Mesendoderm (in vitro differentiated cells): ENCODE measurements around the gene HOXB9.
A peak's percentile ranks its signal among the peaks of the same experiment; 100 is the strongest.

ENCODE experiments used
- DNase-seq: peaks from one replicate; pipeline ENCODE4 v3.0.0; 2013
- H2AK5ac ChIP-seq: 2 replicates; pipeline ENCODE4 v1.6.1; 2013; ENCODE audit warnings: low read length, inconsistent platforms
- H2BK120ac ChIP-seq: 2 replicates; pipeline ENCODE4 v1.6.1; 2013; ENCODE audit warnings: low read depth, mild to moderate bottlenecking, low read length, moderate library complexity, mixed read lengths
- H2BK15ac ChIP-seq: replicated peaks from 2 replicates; pipeline ENCODE4 v1.6.1; 2013; ENCODE audit warnings: low read depth, mild to moderate bottlenecking, moderate library complexity
- H2BK5ac ChIP-seq: 2 replicates; pipeline ENCODE4 v1.6.1; 2013; ENCODE audit warnings: low read length, inconsistent platforms
- H3K18ac ChIP-seq: 2 replicates; pipeline ENCODE4 v1.6.1; 2013; ENCODE audit warnings: mild to moderate bottlenecking, low read length, mixed read lengths
- H3K23ac ChIP-seq: one replicate; pipeline ENCODE4 v1.6.1; 2013; ENCODE audit warnings: low read length
- H3K27ac ChIP-seq: 2 replicates; pipeline ENCODE4 v1.5.1; 2013; ENCODE audit warnings: low read depth, mild to moderate bottlenecking, inconsistent platforms, low read length, moderate library complexity
- H3K27me3 ChIP-seq: 2 replicates; pipeline ENCODE4 v1.6.1; 2013; ENCODE audit warnings: low read length, control low read depth, mild to moderate bottlenecking, inconsistent platforms; ENCODE audit not compliant: insufficient read depth, poor library complexity
- H3K36me3 ChIP-seq: 2 replicates; pipeline ENCODE4 v1.6.1; 2013; ENCODE audit warnings: low read length, inconsistent platforms; ENCODE audit not compliant: control insufficient read depth, insufficient read depth
- H3K4ac ChIP-seq: one replicate; pipeline ENCODE4 v1.6.1; 2013; ENCODE audit warnings: low read depth, mild to moderate bottlenecking, low read length, moderate library complexity
- H3K4me1 ChIP-seq: 2 replicates; pipeline ENCODE4 v1.6.1; 2013; ENCODE audit warnings: low read depth, low read length, inconsistent platforms; ENCODE audit not compliant: control insufficient read depth
- H3K4me2 ChIP-seq: 2 replicates; pipeline ENCODE4 v1.6.1; 2013; ENCODE audit warnings: low read length
- H3K4me3 ChIP-seq: 2 replicates; pipeline ENCODE4 v1.5.1; 2013; ENCODE audit warnings: mild to moderate bottlenecking, low read length
- H3K56ac ChIP-seq: one replicate; pipeline ENCODE4 v1.6.1; 2013; ENCODE audit warnings: low read length
- H3K79me1 ChIP-seq: 2 replicates; pipeline ENCODE4 v1.6.1; 2013; ENCODE audit warnings: low read length, inconsistent platforms
- H3K79me2 ChIP-seq: 2 replicates; pipeline ENCODE4 v1.6.1; 2013; ENCODE audit warnings: mild to moderate bottlenecking, low read length; ENCODE audit not compliant: control insufficient read depth, insufficient read depth
- H3K9ac ChIP-seq: 2 replicates; pipeline ENCODE4 v1.6.1; 2013; ENCODE audit warnings: low read length, inconsistent platforms
- H4K5ac ChIP-seq: one replicate; pipeline ENCODE4 v1.6.1; 2013; ENCODE audit warnings: low read length
- H4K8ac ChIP-seq: one replicate; pipeline ENCODE4 v1.6.1; 2013; ENCODE audit warnings: low read depth, mild to moderate bottlenecking, control low read depth, low read length, moderate library complexity
- WGBS: extraction: QIAGEN DNeasy Blood & Tissue Kit; methylation state at CpG from one replicate; pipeline ENCODE4 v1.1.7; 2013; ENCODE audit warnings: low lambda C conversion rate, missing lambda C conversion rate; ENCODE audit not compliant: insufficient coverage; ENCODE audit errors: extremely low coverage; 5-methylcytosine and 5-hydroxymethylcytosine counted together

Gene HOXB9

GRCh38 chr17:48630925-48631692 lies 5.0 kb upstream of the HOXB9 start:
- H3K18ac ChIP-seq: no peak overlapping the region
- H3K4me2 ChIP-seq: no peak overlapping the region
- H3K27ac ChIP-seq: no peak overlapping the region
- DNase-seq: peak; percentile 30
- no peak overlapping the region for H3K23ac ChIP-seq
- no peak overlapping the region for H3K4ac ChIP-seq
- H2BK120ac ChIP-seq: no peak overlapping the region
- peaks cover 90% of the 10 kb centered on the region for H3K27me3 ChIP-seq
- no peak overlapping the region for H3K4me3 ChIP-seq
- H3K9ac ChIP-seq: no peak overlapping the region
- H2AK5ac ChIP-seq: no peak overlapping the region
- no peaks in the 10 kb centered on the region for H3K79me1 ChIP-seq
- no peak overlapping the region for H4K5ac ChIP-seq
- no peak overlapping the region for H4K8ac ChIP-seq
- no peaks in the 10 kb centered on the region for H3K4me1 ChIP-seq
- H3K56ac ChIP-seq: no peak overlapping the region
- no CpG with 5 or more reads among the region's 15 CpGs for WGBS
- no peaks in the 10 kb centered on the region for H3K79me2 ChIP-seq
- H2BK5ac ChIP-seq: no peak overlapping the region
- no peak overlapping the region for H2BK15ac ChIP-seq
- no peaks in the 10 kb centered on the region for H3K36me3 ChIP-seq

GRCh38 chr17:48630009-48630924 lies 4.1 kb upstream of the HOXB9 start:
- Histone ChIP-seq H3K27me3 (peaks cover 83% of the 10 kb centered on the region), H4K8ac (no peak overlapping the region), H3K4me1 (no peaks in the 10 kb centered on the region), H3K79me2 (no peaks in the 10 kb centered on the region), H3K23ac (peak overlapping the region; percentile 30), H3K4ac (no peak overlapping the region), H2AK5ac (no peak overlapping the region), H2BK15ac (no peak overlapping the region), H4K5ac (no peak overlapping the region), H3K56ac (no peak overlapping the region), H3K9ac (no peak overlapping the region), H3K27ac (no peak overlapping the region), H3K18ac (no peak overlapping the region), H3K79me1 (no peaks in the 10 kb centered on the region), H3K4me2 (no peak overlapping the region), H3K36me3 (no peaks in the 10 kb centered on the region), H2BK5ac (no peak overlapping the region), H2BK120ac (no peak overlapping the region), H3K4me3 (no peak overlapping the region)
- DNase-seq: no peak
- no CpG with 5 or more reads among the region's 15 CpGs for WGBS

GRCh38 chr17:48629411-48629759 lies 3.2 kb upstream of the HOXB9 start:
- DNase-seq: peak; percentile 6

GRCh38 chr17:48628649-48629410 lies 2.7 kb upstream of the HOXB9 start:
- Histone ChIP-seq H3K23ac (no peak overlapping the region), H3K4me2 (no peak overlapping the region), H4K5ac (no peak overlapping the region), H2BK15ac (no peak overlapping the region), H3K4ac (no peak overlapping the region), H3K27ac (no peak overlapping the region), H3K4me3 (no peak overlapping the region), H2BK5ac (no peak overlapping the region), H3K36me3 (no peaks in the 10 kb centered on the region), H3K79me2 (no peaks in the 10 kb centered on the region), H3K4me1 (no peaks in the 10 kb centered on the region), H2BK120ac (no peak overlapping the region), H3K18ac (no peak overlapping the region), H3K9ac (no peak overlapping the region), H4K8ac (no peak overlapping the region), H3K27me3 (peaks cover 82% of the 10 kb centered on the region), H3K79me1 (no peaks in the 10 kb centered on the region), H3K56ac (no peak overlapping the region), H2AK5ac (no peak overlapping the region)
- WGBS: no CpG with 5 or more reads among the region's 5 CpGs
- peak; percentile 1 for DNase-seq

More at GRCh38 chr17:48629411-48629759, 3.2 kb upstream of the HOXB9 start:
- Histone ChIP-seq H2AK5ac (no peak overlapping the region), H4K8ac (no peak overlapping the region), H4K5ac (no peak overlapping the region), H3K79me1 (no peaks in the 10 kb centered on the region), H2BK15ac (no peak overlapping the region), H3K4me3 (no peak overlapping the region), H2BK120ac (no peak overlapping the region), H3K27ac (no peak overlapping the region), H3K79me2 (no peaks in the 10 kb centered on the region), H3K4ac (no peak overlapping the region), H3K36me3 (no peaks in the 10 kb centered on the region), H2BK5ac (no peak overlapping the region), H3K4me2 (no peak overlapping the region), H3K4me1 (no peaks in the 10 kb centered on the region), H3K23ac (no peak overlapping the region), H3K56ac (no peak overlapping the region), H3K9ac (no peak overlapping the region), H3K18ac (no peak overlapping the region), H3K27me3 (peaks cover 80% of the 10 kb centered on the region)
- no CpG with 5 or more reads among the region's 5 CpGs for WGBS

GRCh38 chr17:48627623-48628521 lies 1.7 kb upstream of the HOXB9 start:
- DNase-seq: no peak
- H3K27ac ChIP-seq: no peak overlapping the region
- H3K79me2 ChIP-seq: no peaks in the 10 kb centered on the region
- H3K23ac ChIP-seq: no peak overlapping the region
- no peak overlapping the region for H4K5ac ChIP-seq
- H3K4me1 ChIP-seq: no peaks in the 10 kb centered on the region
- H3K56ac ChIP-seq: peak overlapping the region; percentile 43
- no peak overlapping the region for H3K18ac ChIP-seq
- peaks cover 82% of the 10 kb centered on the region for H3K27me3 ChIP-seq
- H3K4ac ChIP-seq: no peak overlapping the region
- no peak overlapping the region for H2AK5ac ChIP-seq
- no peaks in the 10 kb centered on the region for H3K36me3 ChIP-seq
- H3K4me3 ChIP-seq: no peak overlapping the region
- no peak overlapping the region for H3K9ac ChIP-seq
- H3K4me2 ChIP-seq: no peak overlapping the region
- WGBS: no CpG with 5 or more reads among the region's 27 CpGs
- no peak overlapping the region for H4K8ac ChIP-seq
- H2BK5ac ChIP-seq: no peak overlapping the region
- no peak overlapping the region for H2BK15ac ChIP-seq
- H2BK120ac ChIP-seq: no peak overlapping the region
- H3K79me1 ChIP-seq: no peaks in the 10 kb centered on the region
